ENCODE results near the gene STARD7.

- no peak for TF ChIP-seq CTCF (IDR thresholded peaks at IDR 0.05)
- no peak for TF ChIP-seq POLR2A (IDR thresholded peaks at IDR 0.05)
These were observed 66.2 kb downstream of the STARD7 start for GRCh38 chr2:96142217-96143113.

Measured in thyroid gland (tissue), 4 donors.